HG03103 (cell line): Measurements from ENCODE around the gene PPP1R27.
A peak's percentile ranks its signal among the peaks of the same experiment; 100 is the strongest.

ENCODE experiments used
- ATAC-seq: cut with Tn5 transposase; IDR thresholded peaks from one replicate; pipeline ENCODE4 v1.9.1; 2021; ENCODE audit warnings: low read depth; ENCODE audit not compliant: unreplicated experiment

Gene PPP1R27

GRCh38 chr17:81834831-81835267, at the start of gene PPP1R27:
Gene PPP1R27, minus strand, starts transcription at chr17:81835050. Its CDS starts 97 bp downstream, at chr17:81834953.
- no peak for ATAC-seq

- ATAC-seq: no peak
These were observed 49.7 kb upstream of the PPP1R27 start for GRCh38 chr17:81884520-81884919.

DNA sequence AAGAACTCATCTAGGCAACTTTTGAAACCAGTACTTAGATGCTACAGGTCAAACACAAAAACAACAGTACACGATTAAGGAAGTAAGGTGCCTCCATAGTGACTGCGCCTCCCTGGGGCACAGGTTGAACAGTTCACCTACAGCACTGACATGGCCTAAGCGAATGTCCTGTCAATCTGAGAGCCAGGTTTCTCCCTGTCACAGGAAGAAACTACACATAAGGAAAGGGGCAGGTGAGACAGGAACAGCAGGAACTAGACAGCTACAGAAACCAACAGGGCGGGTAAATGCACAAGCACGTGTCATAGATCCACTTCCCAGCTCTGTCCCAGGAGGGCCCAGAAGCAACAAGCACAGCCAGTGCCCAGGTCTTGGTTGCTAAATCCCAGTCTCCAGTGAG, 44.3 kb upstream of the PPP1R27 start:
- no peak for ATAC-seq

- no peak for ATAC-seq
These were observed 43.4 kb upstream of the PPP1R27 start for GRCh38 chr17:81878294-81878693.

- ATAC-seq: no peak
These were observed 42.7 kb upstream of the PPP1R27 start for GRCh38 chr17:81877569-81877968.

DNA sequence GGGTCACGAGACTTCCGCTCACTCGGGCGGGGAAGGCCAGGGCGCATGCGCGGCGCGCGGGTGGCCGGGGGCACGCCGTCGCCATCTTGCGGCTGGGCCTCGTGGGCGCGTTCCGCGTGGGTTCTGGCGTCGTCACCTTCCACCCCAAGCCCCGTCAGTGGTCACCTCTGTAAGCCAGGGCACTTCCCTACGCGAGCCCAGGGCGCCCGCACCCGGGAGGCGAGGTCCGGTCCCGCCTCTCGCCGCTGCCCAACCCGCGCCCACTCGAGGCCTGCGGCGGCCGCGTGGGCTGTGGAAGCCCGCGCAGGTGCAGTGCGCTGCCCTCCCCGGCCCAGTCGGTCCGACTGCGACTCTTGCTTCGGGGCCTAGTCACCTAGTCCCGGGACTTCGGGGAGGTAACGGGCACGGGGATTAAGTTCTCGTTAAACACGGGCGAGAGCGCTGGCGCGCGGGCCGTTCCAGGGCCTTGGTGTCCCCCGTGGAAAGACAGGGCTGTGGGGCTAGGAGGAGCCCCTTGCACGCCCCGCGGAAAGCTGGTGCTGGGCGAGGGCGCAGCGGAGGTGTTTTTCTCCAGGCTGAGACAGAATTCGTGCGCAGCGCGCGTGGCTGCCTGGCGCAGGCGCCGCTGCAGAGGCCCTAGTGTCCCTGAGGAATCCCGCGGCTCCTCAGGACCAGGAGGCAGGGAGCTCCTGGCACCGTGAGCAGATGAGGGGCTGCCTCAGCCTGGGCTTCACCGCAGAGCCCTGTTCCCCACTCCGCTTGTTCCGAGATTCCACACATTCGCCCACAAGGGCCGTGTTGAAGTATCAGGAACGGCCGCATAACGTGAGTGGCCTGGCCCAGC, 36.8 kb upstream of the PPP1R27 start:
- peak; percentile 44 for ATAC-seq

GRCh38 chr17:81870981-81871386, 36.1 kb upstream of the PPP1R27 start, which contains the start of gene ARHGDIA:
Gene ARHGDIA, minus strand, starts transcription at chr17:81871337. Its CDS starts 1,407 bp downstream, at chr17:81869930.
- ATAC-seq: peak; percentile 7

GRCh38 chr17:81870131-81870980, 35.5 kb upstream of the PPP1R27 start:
- peak; percentile 7 for ATAC-seq

GRCh38 chr17:81869221-81870130, 34.6 kb upstream of the PPP1R27 start:
- ATAC-seq: no peak

DNA sequence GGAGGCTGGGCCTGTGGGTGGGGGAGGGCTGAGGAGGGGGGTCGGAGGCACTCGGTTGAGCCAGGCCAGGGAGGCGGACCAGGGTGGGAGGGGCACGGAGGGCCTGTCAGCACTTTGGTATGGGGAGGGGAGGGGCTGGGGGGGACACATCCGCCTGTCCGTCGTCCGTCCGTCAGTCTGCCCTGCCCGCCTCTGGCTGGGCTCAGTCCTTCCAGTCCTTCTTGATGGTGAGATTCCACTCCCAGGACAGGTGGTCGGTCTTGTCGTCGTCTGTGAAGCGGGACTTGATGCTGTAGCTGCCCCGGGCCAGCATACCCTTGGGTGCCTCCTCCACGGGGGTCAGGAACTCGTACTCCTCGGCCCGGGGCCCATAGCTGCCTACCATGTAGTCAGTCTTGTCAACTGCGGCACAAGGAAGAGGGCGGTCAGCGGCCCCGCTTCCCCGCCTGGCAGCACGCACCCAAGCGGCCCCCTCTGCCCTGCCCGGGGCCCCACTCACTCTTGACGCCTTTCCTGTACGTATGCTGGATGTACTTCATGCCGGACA, 33.9 kb upstream of the PPP1R27 start:
- ATAC-seq: no peak

GRCh38 chr17:81867991-81868673, 33.3 kb upstream of the PPP1R27 start:
- ATAC-seq: no peak

GRCh38 chr17:81867170-81867990, 32.5 kb upstream of the PPP1R27 start:
- ATAC-seq: no peak

DNA sequence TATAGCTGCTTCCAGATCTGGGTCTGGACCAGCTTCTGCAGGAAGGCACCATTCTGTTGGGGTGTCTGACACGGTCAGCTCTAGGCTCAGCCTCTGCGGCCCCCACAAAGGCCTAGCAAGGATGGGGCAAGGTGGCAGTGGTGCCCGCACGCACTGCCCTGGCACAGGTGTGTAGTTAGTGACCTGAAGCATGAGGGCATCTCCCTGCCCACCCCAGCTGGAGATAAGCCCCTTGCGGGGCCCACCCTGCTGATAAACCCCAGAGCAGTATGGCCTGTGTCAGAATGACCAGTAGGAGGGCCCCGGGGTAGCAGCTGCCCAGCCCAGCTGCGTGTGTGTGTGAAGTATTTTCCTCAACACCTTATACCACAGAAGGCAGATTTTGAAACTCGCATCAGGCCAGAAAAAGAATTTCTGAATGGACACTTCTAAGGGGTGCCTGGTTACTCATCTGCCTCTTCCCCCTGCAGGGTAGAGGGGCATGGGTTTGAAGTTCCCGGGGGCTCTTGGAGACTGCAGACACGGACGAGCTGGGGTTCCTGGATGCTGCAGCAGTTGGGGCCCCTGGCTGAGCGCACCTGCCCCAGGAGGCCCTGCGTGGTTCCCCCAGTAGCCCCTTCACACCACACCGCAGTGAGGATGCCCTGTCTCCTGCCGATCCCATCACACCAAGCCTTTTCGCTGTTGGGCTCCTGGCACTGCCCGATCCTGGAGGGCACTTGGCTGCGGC, 31.8 kb upstream of the PPP1R27 start:
- ATAC-seq: no peak

DNA sequence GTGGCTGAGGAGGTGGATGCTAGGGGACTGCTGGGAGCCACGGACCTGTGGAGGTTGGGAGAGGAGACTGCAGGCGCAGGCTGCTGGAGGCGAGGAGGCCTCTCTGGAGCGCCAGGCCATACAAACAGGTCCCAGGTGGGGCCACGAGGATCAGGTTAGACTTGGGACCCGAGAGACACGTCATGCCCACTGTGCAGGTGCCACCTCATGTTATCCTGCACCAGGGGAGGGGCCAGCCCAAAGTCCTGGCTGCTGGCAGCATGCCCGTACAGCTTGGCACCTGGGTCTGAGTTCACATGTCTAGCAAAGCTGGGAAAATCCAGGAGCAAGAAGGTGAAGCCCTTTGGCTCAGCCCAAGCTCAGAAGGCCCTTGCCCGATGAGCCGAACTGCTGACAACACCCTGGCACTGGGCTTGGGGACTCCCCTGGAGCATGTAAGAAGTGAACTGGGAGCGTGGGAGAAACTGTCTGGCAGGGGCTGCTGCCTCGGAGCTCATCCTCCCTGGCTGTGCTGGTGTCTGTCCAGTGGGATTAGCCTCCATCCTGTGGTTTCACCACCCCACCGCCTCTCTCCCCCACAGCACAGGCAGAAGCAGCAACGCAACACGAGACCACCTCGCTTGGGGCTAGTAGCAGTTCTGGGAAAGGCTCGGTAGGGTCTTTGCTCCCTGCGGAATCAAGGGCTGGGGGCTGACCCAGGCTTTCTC, 31.0 kb upstream of the PPP1R27 start:
- no peak for ATAC-seq

- ATAC-seq: no peak
These were observed 30.5 kb upstream of the PPP1R27 start for GRCh38 chr17:81865358-81865732.

GRCh38 chr17:81863833-81864768, 29.3 kb upstream of the PPP1R27 start:
- no peak for ATAC-seq
